ENCODE data around the gene GNAS. TPM values are rescaled to one million over a fixed set of nuclear protein-coding genes. Genes with fewer than 3 reads are reported as not detected.

Gene GNAS
- total RNA-seq, 3 donors from 2014 or later (not counting 1 experiment from before 2014, with no cell fraction given): 530 to 823 (median 582) TPM

- Mint-ChIP-seq H3K27ac (peak overlapping the region; percentile 89 to 96), H3K4me1 (peaks cover 42 to 46% of the 10 kb centered on the region in 2 donors), H3K9me3 (no peaks in the 10 kb centered on the region), H3K27me3 (ENCODE audit: low read depth in 2 of 2) (no peaks in the 10 kb centered on the region), H3K36me3 (peaks cover 36% of the 10 kb centered on the region), H3K4me3 (peak overlapping the region; percentile 88)
- Histone ChIP-seq H3K4me1 (ENCODE audit: control insufficient read depth, insufficient read depth, low read length) (peaks cover 29% of the 10 kb centered on the region), H3K9me3 (ENCODE audit: control insufficient read depth, insufficient read depth, low read length) (no peaks in the 10 kb centered on the region), H3K4me3 (ENCODE audit: low read length) (peak overlapping the region; percentile 8), H3K27ac (ENCODE audit: low read length) (peak overlapping the region; percentile 80), H3K36me3 (ENCODE audit: control insufficient read depth, insufficient read depth, low read length) (peaks cover 80% of the 10 kb centered on the region), H3K27me3 (ENCODE audit: control insufficient read depth, insufficient read depth, low read length) (no peaks in the 10 kb centered on the region)
- TF ChIP-seq CTCF (IDR thresholded peaks at IDR 0.05): no peak
- WGBS (ENCODE audit: insufficient coverage): 24% methylated on average over 10 of the region's 13 CpGs
- peak; percentile 64 to 86 for DNase-seq
- peak; percentile 86 to 89 (median 89) for ATAC-seq
- intact Hi-C loops (cut with micrococcal nuclease): loop anchor here (1.0 to 5.0 kb wide), 3 partner anchors 14 to 125 kb away; partner anchors contain the start of genes ATP5F1E and NELFCD
These were observed 55.0 kb downstream of the GNAS start for GRCh38 chr20:58907320-58908137.

- Histone ChIP-seq H3K27ac (ENCODE audit: low read length) (peak overlapping the region; percentile 80), H3K36me3 (ENCODE audit: control insufficient read depth, insufficient read depth, low read length) (peaks cover 78% of the 10 kb centered on the region), H3K27me3 (ENCODE audit: control insufficient read depth, insufficient read depth, low read length) (no peaks in the 10 kb centered on the region), H3K9me3 (ENCODE audit: control insufficient read depth, insufficient read depth, low read length) (no peaks in the 10 kb centered on the region), H3K4me1 (ENCODE audit: control insufficient read depth, insufficient read depth, low read length) (peaks cover 29% of the 10 kb centered on the region), H3K4me3 (ENCODE audit: low read length) (no peak overlapping the region)
- intact Hi-C loops (cut with micrococcal nuclease): loop anchor here (1.0 to 5.0 kb wide), 2 partner anchors 74 to 124 kb away; partner anchors contain the start of genes ATP5F1E and NELFCD
- ATAC-seq: peak in 1 of 3 donors; percentile 17
- H3K36me3 Mint-ChIP-seq: peaks cover 36% of the 10 kb centered on the region
- peak overlapping the region; percentile 88 for H3K4me3 Mint-ChIP-seq
- H3K27ac Mint-ChIP-seq: peak overlapping the region; percentile 89 to 96
- 8% methylated on average over 4 of the region's 4 CpGs for WGBS (ENCODE audit: insufficient coverage)
- H3K4me1 Mint-ChIP-seq: peaks cover 42 to 46% of the 10 kb centered on the region in 2 donors
- no peaks in the 10 kb centered on the region for H3K27me3 Mint-ChIP-seq (ENCODE audit: low read depth in 2 of 2)
- no peaks in the 10 kb centered on the region for H3K9me3 Mint-ChIP-seq
- DNase-seq: no peak
- TF ChIP-seq CTCF (IDR thresholded peaks at IDR 0.05): no peak
These were observed 55.7 kb downstream of the GNAS start for GRCh38 chr20:58908221-58908620.

GRCh38 chr20:58908941-58909340 lies 56.4 kb downstream of the GNAS start:
- DNase-seq (no peak), ATAC-seq (no peak)
- no peaks in the 10 kb centered on the region for H3K27me3 Mint-ChIP-seq (ENCODE audit: low read depth in 2 of 2)
- H3K9me3 Mint-ChIP-seq: no peaks in the 10 kb centered on the region
- Histone ChIP-seq H3K4me1 (ENCODE audit: control insufficient read depth, insufficient read depth, low read length) (peaks cover 29% of the 10 kb centered on the region), H3K4me3 (ENCODE audit: low read length) (no peak overlapping the region), H3K27me3 (ENCODE audit: control insufficient read depth, insufficient read depth, low read length) (no peaks in the 10 kb centered on the region), H3K36me3 (ENCODE audit: control insufficient read depth, insufficient read depth, low read length) (peaks cover 71% of the 10 kb centered on the region), H3K27ac (ENCODE audit: low read length) (peak overlapping the region; percentile 80), H3K9me3 (ENCODE audit: control insufficient read depth, insufficient read depth, low read length) (no peaks in the 10 kb centered on the region)
- H3K4me3 Mint-ChIP-seq: no peak overlapping the region
- no peak for TF ChIP-seq CTCF (IDR thresholded peaks at IDR 0.05)
- peak overlapping the region; percentile 89 to 96 for H3K27ac Mint-ChIP-seq
- H3K4me1 Mint-ChIP-seq: peaks cover 35 to 40% of the 10 kb centered on the region in 2 donors
- WGBS (ENCODE audit: insufficient coverage): 92% methylated on average over 9 of the region's 9 CpGs
- intact Hi-C loops (cut with micrococcal nuclease): loop anchor here (1.0 to 5.0 kb wide), 2 partner anchors 73 to 123 kb away; partner anchors contain the start of genes ATP5F1E and NELFCD
- H3K36me3 Mint-ChIP-seq: peaks cover 36% of the 10 kb centered on the region

Measured in natural killer cell (primary cell).